Breast epithelium (tissue), 3 donors: Measurements from ENCODE around the gene MARCHF2.
"Not testable (repeated sequence)": the region's sequence is repeated elsewhere in the genome, so short reads cannot be mapped to it uniquely, and the experiment has no call there.

Experiments
- POLR2A ChIP-seq: fragments of 450-650 bp; IDR thresholded peaks from one replicate; pipeline ENCODE4 v1.6.1; 2016; ENCODE audit warnings: antibody characterized with exemption, mild to moderate bottlenecking, moderate library complexity
- TF ChIP-seq, protein P1 (sequence below), 3 donors: fragments of 450-650 bp; IDR thresholded peaks; one replicate each; pipeline ENCODE4 v1.5.1; 2016 to 2017; ENCODE audit warnings: antibody characterized with exemption in 3 of 3, mild to moderate bottlenecking in 3 of 3, moderate library complexity in 3 of 3

DNA sequence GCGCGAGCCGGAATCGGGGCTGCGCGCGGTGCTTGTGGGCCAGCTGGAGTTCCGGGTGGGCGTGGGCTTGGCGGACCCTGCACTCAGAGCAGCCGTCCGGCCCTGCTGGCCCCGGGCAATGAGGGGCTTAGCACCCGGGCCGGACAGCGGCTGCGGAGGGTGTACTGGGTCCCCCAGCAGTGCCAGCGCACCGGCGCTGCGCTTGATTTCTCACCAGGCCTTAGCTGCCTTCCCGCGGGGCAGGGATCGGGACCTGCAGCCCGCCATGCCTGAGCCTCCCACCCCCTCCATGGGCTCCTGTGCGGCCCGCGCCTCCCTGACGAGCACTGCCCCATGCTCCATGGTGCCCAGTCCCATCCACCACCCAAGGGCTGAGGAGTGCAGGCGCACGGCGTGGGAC lies 37.3 kb upstream of the MARCHF2 start:
- not testable (repeated sequence) for TF ChIP-seq POLR2A
- TF ChIP-seq, protein P1, sequence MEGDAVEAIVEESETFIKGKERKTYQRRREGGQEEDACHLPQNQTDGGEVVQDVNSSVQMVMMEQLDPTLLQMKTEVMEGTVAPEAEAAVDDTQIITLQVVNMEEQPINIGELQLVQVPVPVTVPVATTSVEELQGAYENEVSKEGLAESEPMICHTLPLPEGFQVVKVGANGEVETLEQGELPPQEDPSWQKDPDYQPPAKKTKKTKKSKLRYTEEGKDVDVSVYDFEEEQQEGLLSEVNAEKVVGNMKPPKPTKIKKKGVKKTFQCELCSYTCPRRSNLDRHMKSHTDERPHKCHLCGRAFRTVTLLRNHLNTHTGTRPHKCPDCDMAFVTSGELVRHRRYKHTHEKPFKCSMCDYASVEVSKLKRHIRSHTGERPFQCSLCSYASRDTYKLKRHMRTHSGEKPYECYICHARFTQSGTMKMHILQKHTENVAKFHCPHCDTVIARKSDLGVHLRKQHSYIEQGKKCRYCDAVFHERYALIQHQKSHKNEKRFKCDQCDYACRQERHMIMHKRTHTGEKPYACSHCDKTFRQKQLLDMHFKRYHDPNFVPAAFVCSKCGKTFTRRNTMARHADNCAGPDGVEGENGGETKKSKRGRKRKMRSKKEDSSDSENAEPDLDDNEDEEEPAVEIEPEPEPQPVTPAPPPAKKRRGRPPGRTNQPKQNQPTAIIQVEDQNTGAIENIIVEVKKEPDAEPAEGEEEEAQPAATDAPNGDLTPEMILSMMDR (IDR thresholded peaks at IDR 0.05): not testable (repeated sequence)
